GM12872 (cell line): ENCODE measurements around the gene ROBO3.

Source experiments
- CTCF ChIP-seq: IDR thresholded peaks from 3 replicates; pipeline ENCODE4 v1.5.1; 2011; ENCODE audit warnings: low read depth, mild to moderate bottlenecking, low read length, moderate library complexity; ENCODE audit not compliant: insufficient read depth

The ROBO3 gene, protein sequence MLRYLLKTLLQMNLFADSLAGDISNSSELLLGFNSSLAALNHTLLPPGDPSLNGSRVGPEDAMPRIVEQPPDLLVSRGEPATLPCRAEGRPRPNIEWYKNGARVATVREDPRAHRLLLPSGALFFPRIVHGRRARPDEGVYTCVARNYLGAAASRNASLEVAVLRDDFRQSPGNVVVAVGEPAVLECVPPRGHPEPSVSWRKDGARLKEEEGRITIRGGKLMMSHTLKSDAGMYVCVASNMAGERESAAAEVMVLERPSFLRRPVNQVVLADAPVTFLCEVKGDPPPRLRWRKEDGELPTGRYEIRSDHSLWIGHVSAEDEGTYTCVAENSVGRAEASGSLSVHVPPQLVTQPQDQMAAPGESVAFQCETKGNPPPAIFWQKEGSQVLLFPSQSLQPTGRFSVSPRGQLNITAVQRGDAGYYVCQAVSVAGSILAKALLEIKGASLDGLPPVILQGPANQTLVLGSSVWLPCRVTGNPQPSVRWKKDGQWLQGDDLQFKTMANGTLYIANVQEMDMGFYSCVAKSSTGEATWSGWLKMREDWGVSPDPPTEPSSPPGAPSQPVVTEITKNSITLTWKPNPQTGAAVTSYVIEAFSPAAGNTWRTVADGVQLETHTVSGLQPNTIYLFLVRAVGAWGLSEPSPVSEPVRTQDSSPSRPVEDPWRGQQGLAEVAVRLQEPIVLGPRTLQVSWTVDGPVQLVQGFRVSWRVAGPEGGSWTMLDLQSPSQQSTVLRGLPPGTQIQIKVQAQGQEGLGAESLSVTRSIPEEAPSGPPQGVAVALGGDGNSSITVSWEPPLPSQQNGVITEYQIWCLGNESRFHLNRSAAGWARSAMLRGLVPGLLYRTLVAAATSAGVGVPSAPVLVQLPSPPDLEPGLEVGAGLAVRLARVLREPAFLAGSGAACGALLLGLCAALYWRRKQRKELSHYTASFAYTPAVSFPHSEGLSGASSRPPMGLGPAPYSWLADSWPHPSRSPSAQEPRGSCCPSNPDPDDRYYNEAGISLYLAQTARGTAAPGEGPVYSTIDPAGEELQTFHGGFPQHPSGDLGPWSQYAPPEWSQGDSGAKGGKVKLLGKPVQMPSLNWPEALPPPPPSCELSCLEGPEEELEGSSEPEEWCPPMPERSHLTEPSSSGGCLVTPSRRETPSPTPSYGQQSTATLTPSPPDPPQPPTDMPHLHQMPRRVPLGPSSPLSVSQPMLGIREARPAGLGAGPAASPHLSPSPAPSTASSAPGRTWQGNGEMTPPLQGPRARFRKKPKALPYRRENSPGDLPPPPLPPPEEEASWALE (N-terminal part only)

GRCh38 chr11:124865181-124865901 is at the start of gene ROBO3:
TSS of gene ROBO3 (plus strand) at chr11:124865432. CDS start at chr11:124865578, 146 bp downstream.
- TF ChIP-seq CTCF: no peak

GRCh38 chr11:124817036-124817435 is 48.2 kb upstream of the ROBO3 start:
- TF ChIP-seq CTCF: no peak

DNA sequence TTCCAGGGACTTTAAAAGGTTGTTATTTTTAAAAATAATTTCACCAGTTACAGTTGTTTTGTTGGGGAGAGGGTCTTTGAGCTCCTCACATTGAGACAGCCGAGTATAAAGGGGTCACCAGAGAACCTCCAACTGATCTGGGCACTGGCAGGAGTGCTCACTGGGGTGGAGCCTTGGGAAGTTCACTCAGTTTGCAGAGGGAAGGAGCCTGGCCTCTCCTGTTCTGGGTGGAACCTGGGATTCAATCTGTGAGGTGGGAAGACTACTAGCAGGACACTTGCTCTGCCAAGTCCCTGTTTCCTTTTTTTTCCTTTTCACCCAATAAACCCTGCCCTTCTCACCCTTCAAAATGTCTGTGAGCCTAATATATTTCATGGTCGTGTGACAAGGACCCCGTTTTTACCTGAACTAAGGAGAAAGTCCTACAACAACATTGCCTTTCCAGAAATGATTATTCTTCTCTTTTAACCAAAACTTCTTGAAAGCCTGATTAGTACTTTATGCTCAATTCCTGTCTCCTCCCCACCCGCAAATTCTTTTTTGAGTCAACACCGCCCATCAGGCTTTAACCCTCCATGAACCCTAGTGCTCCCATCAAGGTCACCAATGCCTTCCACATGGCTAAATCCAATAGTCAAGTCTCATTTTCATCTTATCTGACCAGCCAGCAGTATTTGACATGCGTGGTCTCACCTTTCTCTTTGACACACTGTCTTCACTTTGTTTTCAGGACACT is 43.1 kb upstream of the ROBO3 start:
- no peak for TF ChIP-seq CTCF

DNA sequence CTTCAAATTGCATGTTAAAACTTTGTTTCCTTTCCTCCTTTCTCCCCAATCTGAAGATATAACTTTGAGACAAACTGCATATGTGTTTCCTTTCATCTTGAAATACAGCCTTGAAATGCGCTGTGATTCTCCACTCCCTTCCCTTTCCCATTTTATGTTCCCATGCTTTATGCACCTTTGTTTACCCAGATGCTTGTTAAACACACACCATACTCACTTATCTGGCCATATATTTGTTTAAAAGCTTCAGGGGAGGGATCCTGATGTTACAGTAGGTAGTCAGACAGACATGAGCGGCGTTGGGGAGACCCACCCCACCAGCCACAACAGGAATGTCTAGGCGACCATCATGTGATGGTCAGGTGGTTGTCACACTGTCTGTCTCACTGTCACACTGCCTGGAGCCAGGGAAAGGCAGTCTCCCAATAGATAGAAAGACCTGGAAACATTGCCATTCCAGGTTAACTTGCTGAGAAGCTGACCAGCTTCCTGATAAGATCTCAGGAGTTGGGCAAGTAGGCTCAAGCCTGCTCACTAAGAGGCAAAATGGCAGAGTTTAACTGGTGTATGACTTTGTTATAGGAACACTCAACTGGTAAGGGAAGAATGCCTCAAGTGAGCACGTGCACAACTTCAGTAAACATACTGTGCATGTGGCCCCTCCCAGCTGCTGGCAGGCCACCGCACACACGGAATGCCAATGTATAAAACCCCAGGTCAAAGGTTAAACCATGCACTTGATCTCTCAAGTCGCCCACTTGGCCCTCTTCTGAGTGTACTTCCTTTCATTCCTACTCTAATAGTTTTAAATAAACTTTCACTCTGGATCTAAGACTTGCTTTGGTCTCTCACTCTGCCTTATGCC is 41.5 kb upstream of the ROBO3 start:
- no peak for TF ChIP-seq CTCF

DNA sequence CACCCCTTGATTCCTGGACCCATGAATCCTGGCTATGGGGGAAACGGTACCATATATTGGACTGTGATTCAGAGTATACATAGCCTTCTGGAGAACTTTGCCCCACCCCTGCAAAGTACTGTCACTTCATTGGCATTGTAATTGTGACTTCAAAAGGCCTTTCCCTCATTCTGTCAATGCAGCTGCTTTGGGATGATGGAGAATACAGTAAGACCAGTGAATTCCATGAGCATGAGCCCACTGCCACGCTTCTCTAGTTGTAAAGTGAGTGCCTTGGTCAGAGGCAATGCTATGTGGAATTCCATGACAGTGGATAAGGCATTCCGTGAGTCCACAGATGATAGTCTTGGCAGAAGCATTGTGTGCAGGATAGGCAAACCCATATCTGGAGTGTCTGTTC is 39.4 kb upstream of the ROBO3 start:
- TF ChIP-seq CTCF: no peak

DNA sequence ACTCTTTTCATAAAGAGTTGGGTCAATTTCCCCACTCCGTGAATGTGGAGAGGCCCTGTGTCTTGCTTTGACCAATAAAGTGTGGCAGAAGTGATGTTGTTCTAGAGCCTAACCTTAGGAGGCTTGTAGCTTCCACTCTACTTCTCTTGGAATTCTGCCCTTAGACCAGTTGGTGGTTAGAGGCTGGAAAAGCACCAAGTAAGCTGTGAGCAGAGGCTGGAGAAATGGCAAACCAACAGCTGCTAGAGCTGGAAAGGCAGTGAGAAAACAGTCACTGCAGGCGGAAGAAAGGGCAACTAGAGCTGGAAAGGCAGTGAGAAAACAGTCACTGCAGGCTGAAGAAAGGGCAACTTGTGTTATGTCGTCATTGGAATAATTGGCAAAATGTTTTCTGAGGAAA is 35.2 kb upstream of the ROBO3 start:
- TF ChIP-seq CTCF: no peak
